NB4 (cell line): ENCODE measurements around the gene ACTG2.

ENCODE experiments used
- CTCF ChIP-seq: IDR thresholded peaks from one replicate; pipeline ENCODE4 v1.5.1; 2012; ENCODE audit warnings: low read depth, low read length
- MYC ChIP-seq: IDR thresholded peaks from 2 replicates; pipeline ENCODE4 v1.6.1; 2011; ENCODE audit warnings: low read depth, low read length
- POLR2A ChIP-seq: IDR thresholded peaks from 2 replicates; pipeline ENCODE4 v1.6.1; 2011; ENCODE audit warnings: mild to moderate bottlenecking; ENCODE audit not compliant: insufficient read length; ENCODE audit errors: extremely low read depth
- TF ChIP-seq, protein P1 (sequence below): IDR thresholded peaks from 2 replicates; pipeline ENCODE4 v1.6.1; 2011; ENCODE audit warnings: low read depth, low read length

DNA sequence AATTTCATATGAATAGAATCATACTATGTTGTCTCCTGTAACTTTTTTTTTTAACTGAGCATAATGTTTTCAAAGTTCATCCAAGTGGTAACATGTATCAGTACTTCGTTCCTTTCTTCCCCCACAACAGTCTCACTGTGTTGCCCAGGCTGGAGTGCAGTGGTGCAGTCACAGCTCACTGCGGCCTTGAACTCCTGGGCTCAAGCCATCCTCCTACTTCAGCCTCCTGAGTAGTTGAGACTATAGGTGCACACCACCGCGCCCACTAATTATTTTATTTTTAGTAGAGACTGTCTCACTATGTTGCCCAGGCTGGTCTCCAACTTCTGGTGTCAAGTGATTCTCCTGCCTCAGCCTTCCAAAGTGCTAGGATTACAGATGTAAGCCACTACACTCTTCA lies 68.5 kb downstream of the ACTG2 start:
- TF ChIP-seq POLR2A, result no peak
- TF ChIP-seq, protein P1, sequence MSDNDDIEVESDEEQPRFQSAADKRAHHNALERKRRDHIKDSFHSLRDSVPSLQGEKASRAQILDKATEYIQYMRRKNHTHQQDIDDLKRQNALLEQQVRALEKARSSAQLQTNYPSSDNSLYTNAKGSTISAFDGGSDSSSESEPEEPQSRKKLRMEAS, result no peak
- TF ChIP-seq CTCF, result no peak
- no peak for TF ChIP-seq MYC
